Measurements from ENCODE around the gene FKBP10. TPM values are rescaled to one million over a fixed set of nuclear protein-coding genes. Genes with fewer than 3 reads are reported as not detected.

Gene FKBP10
- total RNA-seq, 1 experiment from 2014 or later = 1.9 TPM

DNA sequence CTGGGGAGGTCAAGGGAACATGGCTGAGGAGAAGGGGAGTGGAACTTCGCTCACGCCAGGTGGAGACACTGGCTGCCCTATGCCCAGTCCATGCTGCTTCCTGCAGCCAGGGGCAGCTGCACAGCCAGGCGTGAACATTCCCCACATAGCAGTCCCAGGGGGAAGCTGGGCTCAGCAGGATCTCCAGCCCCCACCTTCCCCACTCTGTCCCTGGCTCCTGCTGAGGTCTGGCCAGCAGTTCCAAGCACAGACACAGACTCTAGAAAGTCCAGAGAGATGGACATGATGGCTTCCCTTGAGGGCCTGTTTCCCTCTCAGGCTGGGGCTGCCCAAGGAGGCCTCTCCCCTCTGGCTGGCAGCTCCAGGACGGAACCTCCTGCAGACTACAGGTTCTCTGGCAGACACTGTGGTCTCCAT is 35.6 kb upstream of the FKBP10 start:
- Histone ChIP-seq H3K79me2 (ENCODE audit: low read length) (no peaks in the 10 kb centered on the region), H3K27me3 (ENCODE audit: low read length) (no peaks in the 10 kb centered on the region), H3K4me2 (ENCODE audit: low read depth, low read length, poor library complexity, severe bottlenecking) (no peak overlapping the region), H3K4me1 (ENCODE audit: low read length) (peaks cover 4% of the 10 kb centered on the region), H3K9me3 (ENCODE audit: low read length) (no peaks in the 10 kb centered on the region), H2AFZ (ENCODE audit: low read length) (no peak overlapping the region), H3K9ac (ENCODE audit: low read length) (no peak overlapping the region), H3K4me3 (ENCODE audit: low read length) (no peak overlapping the region), H4K20me1 (ENCODE audit: insufficient read depth, low read depth, low read length) (no peaks in the 10 kb centered on the region), H3K9me2 (replicated peaks; ENCODE audit: insufficient read depth, low read length) (no peaks in the 10 kb centered on the region), H3K36me3 (ENCODE audit: insufficient read depth, low read length) (no peaks in the 10 kb centered on the region), H3K27ac (ENCODE audit: low read length) (no peak overlapping the region)
- DNase-seq = no peak

DNA sequence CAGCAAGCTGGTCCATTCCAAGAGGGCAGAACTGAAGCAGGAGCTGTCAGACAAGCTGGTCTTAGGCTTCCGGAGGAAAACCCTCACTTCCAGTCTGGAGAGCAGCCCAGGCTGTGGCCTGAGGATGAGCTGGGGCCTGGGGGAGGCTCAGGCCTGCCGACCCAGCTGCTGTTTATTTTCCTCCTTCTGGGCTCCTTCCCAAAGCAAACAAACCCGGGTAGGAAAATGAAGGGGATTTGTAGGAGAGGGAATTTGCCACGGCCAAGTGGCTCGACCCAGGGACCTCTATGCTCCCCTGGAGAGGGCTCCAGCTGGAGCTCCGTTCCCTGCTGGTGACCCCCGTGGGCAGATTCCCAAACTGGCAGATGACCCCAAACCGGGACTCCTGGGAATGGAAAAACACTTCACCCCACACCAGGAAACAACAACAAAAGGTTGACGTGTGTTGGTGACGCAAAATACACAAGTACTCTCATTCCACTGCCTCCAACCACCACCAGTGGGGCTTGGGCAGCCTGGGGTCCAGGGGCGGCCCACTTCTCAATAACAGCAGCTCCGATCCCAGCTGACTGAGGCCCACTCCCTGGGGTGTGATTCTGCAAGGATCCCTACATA is 35.1 kb upstream of the FKBP10 start:
- Histone ChIP-seq H3K4me3 (ENCODE audit: low read length) (no peak overlapping the region), H3K4me2 (ENCODE audit: low read depth, low read length, poor library complexity, severe bottlenecking) (no peak overlapping the region), H3K27ac (ENCODE audit: low read length) (no peak overlapping the region), H3K79me2 (ENCODE audit: low read length) (no peaks in the 10 kb centered on the region), H3K9me2 (replicated peaks; ENCODE audit: insufficient read depth, low read length) (no peaks in the 10 kb centered on the region), H3K9me3 (ENCODE audit: low read length) (no peaks in the 10 kb centered on the region), H4K20me1 (ENCODE audit: insufficient read depth, low read depth, low read length) (no peaks in the 10 kb centered on the region), H3K9ac (ENCODE audit: low read length) (no peak overlapping the region), H2AFZ (ENCODE audit: low read length) (no peak overlapping the region), H3K27me3 (ENCODE audit: low read length) (no peaks in the 10 kb centered on the region), H3K4me1 (ENCODE audit: low read length) (no peaks in the 10 kb centered on the region), H3K36me3 (ENCODE audit: insufficient read depth, low read length) (no peaks in the 10 kb centered on the region)
- DNase-seq = no peak

DNA sequence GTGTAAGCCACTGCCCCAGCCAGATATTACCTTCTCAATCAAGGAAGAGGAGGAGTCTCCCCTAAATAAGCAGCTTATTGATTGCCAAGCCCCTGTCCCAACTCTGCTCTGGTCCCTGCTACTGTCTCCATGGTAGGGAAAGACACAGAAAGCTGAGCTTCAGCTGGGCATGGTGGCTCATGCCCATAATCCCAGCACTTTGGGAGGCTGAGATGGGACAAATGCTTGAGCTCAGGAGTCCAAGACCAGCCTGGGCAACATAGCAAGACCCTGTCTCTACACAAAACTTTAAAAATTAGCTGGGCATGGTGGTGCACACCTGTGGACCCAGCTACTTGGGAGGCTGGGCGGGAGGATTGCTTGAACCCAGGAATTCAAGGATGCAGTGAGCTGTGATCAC is 32.9 kb upstream of the FKBP10 start:
- Histone ChIP-seq H3K79me2 (ENCODE audit: low read length) (no peaks in the 10 kb centered on the region), H3K4me1 (ENCODE audit: low read length) (no peaks in the 10 kb centered on the region)

DNA sequence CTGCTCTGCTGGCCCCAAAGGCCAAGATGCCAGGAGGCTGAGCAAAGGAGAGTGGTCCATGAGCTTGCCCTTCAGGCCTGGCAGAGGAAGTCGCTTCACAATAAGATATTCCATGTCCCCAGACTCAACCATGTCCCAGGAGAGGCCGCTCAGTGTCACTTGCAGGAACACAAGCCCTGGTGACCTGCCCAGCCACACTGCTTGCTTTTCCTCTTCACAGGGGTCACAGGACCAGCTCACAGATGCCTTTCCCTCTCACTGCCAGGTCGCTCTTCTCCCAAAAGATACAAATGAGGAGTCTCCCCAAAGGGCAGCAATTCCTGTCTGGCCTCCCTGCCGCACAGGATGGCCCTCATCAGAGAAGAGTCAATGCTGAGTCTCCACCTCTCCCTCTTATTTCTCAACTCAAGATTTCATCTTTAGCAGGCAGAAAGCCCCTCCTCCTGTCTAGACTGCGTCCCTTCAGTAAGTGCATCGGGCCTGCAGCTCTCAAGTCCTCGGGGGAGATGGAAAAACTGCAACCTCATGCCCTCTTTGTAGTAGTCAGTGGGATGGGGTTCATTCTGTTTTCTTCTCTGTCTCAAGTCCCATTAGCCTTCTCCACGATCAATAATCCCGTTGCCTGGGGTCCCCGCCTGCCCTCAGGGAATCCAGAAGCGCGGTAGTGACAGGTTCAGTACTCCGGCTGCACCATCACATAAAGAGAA is 31.2 kb upstream of the FKBP10 start:
- H3K4me3 ChIP-seq (ENCODE audit: low read length) = no peak overlapping the region
- H3K36me3 ChIP-seq (ENCODE audit: insufficient read depth, low read length) = no peaks in the 10 kb centered on the region
- H3K4me2 ChIP-seq (ENCODE audit: low read depth, low read length, poor library complexity, severe bottlenecking) = no peak overlapping the region
- no peaks in the 10 kb centered on the region for H4K20me1 ChIP-seq (ENCODE audit: insufficient read depth, low read depth, low read length)
- H3K79me2 ChIP-seq (ENCODE audit: low read length) = no peaks in the 10 kb centered on the region
- no peak overlapping the region for H3K9ac ChIP-seq (ENCODE audit: low read length)
- H2AFZ ChIP-seq (ENCODE audit: low read length) = no peak overlapping the region
- H3K27ac ChIP-seq (ENCODE audit: low read length) = no peak overlapping the region
- no peaks in the 10 kb centered on the region for H3K9me3 ChIP-seq (ENCODE audit: low read length)
- H3K27me3 ChIP-seq (ENCODE audit: low read length) = no peaks in the 10 kb centered on the region
- no peaks in the 10 kb centered on the region for H3K9me2 ChIP-seq (replicated peaks; ENCODE audit: insufficient read depth, low read length)
- H3K4me1 ChIP-seq (ENCODE audit: low read length) = no peaks in the 10 kb centered on the region
- DNase-seq = no peak

More for the DNA sequence above, 32.9 kb upstream of the FKBP10 start:
- Histone ChIP-seq H3K36me3 (ENCODE audit: insufficient read depth, low read length) (no peaks in the 10 kb centered on the region), H3K9me2 (replicated peaks; ENCODE audit: insufficient read depth, low read length) (no peaks in the 10 kb centered on the region), H3K27ac (ENCODE audit: low read length) (no peak overlapping the region), H2AFZ (ENCODE audit: low read length) (no peak overlapping the region), H4K20me1 (ENCODE audit: insufficient read depth, low read depth, low read length) (no peaks in the 10 kb centered on the region), H3K9me3 (ENCODE audit: low read length) (no peaks in the 10 kb centered on the region), H3K27me3 (ENCODE audit: low read length) (no peaks in the 10 kb centered on the region), H3K4me2 (ENCODE audit: low read depth, low read length, poor library complexity, severe bottlenecking) (no peak overlapping the region), H3K9ac (ENCODE audit: low read length) (no peak overlapping the region), H3K4me3 (ENCODE audit: low read length) (no peak overlapping the region)
- no peak for DNase-seq

DNA sequence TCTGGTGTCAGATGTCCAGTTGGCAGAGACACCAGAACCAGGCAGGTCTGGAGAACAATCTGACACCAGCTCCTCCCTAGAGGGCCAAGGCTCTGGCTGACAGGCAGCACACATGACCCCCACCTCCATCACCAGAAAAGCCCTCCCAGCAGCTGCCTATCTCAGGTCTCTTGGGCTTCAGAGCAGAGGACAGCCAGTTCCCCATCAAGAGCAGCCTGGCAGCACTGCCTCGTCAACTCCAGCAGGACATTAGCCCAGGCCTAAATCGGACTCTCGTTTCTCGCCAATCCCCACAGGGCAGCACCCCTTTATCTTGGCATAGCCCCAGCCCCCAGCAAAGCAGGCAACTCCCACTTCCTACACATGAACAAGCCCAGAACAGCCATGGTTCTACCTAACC is 30.7 kb upstream of the FKBP10 start:
- Histone ChIP-seq H3K9ac (ENCODE audit: low read length) (no peak overlapping the region), H3K79me2 (ENCODE audit: low read length) (no peaks in the 10 kb centered on the region)

DNA sequence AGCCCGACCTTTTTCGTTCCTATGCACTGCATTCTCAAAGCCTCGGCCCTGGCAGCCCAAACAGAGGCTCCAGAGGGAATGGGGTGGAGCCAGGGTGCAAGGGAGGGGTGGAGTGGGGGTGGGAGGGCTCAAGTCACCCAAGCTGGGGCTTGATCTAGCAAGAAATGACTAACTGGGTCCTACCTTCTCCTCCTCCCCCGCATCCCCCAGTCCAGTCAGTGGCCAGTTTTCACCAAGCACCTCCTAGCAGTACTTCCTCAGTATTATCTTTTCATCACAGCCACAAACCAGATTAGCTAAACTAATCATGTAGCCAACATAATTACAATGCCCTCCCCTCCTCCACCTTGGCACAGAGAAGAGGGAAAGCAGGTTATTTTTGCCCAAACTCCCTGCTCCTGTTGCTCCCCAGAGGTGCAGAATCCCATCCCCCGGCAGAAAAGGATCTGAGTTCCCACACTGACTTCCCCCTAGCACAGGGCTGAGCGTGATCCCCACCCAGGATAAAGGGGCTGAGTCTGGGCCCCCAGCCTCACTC is 28.5 kb upstream of the FKBP10 start:
- no peaks in the 10 kb centered on the region for H3K9me2 ChIP-seq (replicated peaks; ENCODE audit: insufficient read depth, low read length)
- H3K9me3 ChIP-seq (ENCODE audit: low read length) = no peaks in the 10 kb centered on the region
- H3K9ac ChIP-seq (ENCODE audit: low read length) = no peak overlapping the region
- H3K27ac ChIP-seq (ENCODE audit: low read length) = no peak overlapping the region
- H3K36me3 ChIP-seq (ENCODE audit: insufficient read depth, low read length) = no peaks in the 10 kb centered on the region
- no peaks in the 10 kb centered on the region for H3K4me1 ChIP-seq (ENCODE audit: low read length)
- H3K79me2 ChIP-seq (ENCODE audit: low read length) = no peaks in the 10 kb centered on the region
- no peak overlapping the region for H3K4me3 ChIP-seq (ENCODE audit: low read length)
- H4K20me1 ChIP-seq (ENCODE audit: insufficient read depth, low read depth, low read length) = no peaks in the 10 kb centered on the region
- no peak for DNase-seq
- no peak overlapping the region for H3K4me2 ChIP-seq (ENCODE audit: low read depth, low read length, poor library complexity, severe bottlenecking)
- H2AFZ ChIP-seq (ENCODE audit: low read length) = no peak overlapping the region
- H3K27me3 ChIP-seq (ENCODE audit: low read length) = no peaks in the 10 kb centered on the region

More for the DNA sequence above, 30.7 kb upstream of the FKBP10 start:
- Histone ChIP-seq H3K4me1 (ENCODE audit: low read length) (no peaks in the 10 kb centered on the region), H3K27ac (ENCODE audit: low read length) (no peak overlapping the region), H3K9me2 (replicated peaks; ENCODE audit: insufficient read depth, low read length) (no peaks in the 10 kb centered on the region), H3K9me3 (ENCODE audit: low read length) (no peaks in the 10 kb centered on the region), H4K20me1 (ENCODE audit: insufficient read depth, low read depth, low read length) (no peaks in the 10 kb centered on the region), H3K4me2 (ENCODE audit: low read depth, low read length, poor library complexity, severe bottlenecking) (no peak overlapping the region), H3K4me3 (ENCODE audit: low read length) (no peak overlapping the region), H3K27me3 (ENCODE audit: low read length) (no peaks in the 10 kb centered on the region), H2AFZ (ENCODE audit: low read length) (no peak overlapping the region), H3K36me3 (ENCODE audit: insufficient read depth, low read length) (no peaks in the 10 kb centered on the region)
- no peak for DNase-seq

DNA sequence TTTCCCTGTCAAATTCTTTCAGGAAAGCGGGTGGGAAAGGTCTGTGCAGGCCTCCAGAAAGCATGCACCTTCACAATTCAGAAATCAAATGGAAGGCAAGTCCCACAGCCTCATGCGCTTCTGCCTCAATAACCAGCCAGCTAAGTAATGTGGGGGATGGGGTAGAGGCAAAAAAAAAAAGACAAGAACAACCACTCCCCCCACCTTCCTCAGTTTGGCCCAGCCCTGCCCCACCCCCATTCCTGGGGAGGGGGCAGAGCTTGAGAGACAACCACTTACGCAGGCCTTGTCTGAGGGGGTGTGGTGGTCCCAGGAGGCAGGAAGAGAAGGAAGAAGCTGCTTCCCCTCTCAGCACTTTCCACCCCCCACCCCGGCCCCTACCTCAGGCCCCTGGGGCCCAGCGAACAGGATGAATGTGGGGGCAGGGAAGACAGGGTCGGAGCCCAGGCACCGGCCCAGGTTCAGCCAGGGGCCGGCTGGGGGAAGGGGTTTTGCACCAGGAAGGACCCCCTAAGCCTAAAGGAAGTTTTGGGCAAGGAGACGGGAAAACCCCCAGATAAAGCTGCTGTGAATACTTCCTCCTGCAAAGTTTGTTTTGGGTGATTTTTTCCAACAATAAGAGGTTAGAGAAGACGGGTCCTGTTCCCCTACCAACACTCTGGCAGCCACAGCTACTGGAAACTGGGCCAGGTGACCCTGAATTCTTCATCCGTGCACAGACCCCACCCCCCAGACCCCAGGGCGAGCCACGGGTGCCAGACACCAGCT is 27.5 kb upstream of the FKBP10 start:
- H3K9ac ChIP-seq (ENCODE audit: low read length) = no peak overlapping the region
- DNase-seq = no peak

DNA sequence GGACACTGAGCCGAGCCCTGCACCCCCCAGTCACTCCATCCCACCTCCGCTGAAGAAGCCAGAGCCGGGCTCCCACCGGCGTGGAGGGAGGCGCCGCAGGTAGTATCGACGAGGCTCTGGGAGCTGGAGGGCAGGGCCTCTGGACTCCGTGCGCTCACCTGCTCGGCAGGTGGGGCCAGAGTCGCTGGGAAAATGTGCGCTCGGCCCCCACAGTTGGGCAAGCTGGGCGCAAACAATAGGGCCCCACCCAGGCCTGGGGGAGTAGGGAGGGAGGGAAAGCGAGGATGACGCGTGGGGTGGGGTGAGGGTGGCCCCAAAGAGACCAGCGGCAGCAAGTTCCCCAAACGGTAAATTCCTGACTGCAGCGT is 27.0 kb upstream of the FKBP10 start:
- Histone ChIP-seq H3K27ac (ENCODE audit: low read length) (no peak overlapping the region), H4K20me1 (ENCODE audit: insufficient read depth, low read depth, low read length) (no peaks in the 10 kb centered on the region), H3K27me3 (ENCODE audit: low read length) (no peaks in the 10 kb centered on the region), H2AFZ (ENCODE audit: low read length) (no peak overlapping the region), H3K4me2 (ENCODE audit: low read depth, low read length, poor library complexity, severe bottlenecking) (no peak overlapping the region), H3K9ac (ENCODE audit: low read length) (no peak overlapping the region), H3K4me3 (ENCODE audit: low read length) (no peak overlapping the region), H3K9me3 (ENCODE audit: low read length) (no peaks in the 10 kb centered on the region), H3K9me2 (replicated peaks; ENCODE audit: insufficient read depth, low read length) (no peaks in the 10 kb centered on the region), H3K79me2 (ENCODE audit: low read length) (no peaks in the 10 kb centered on the region), H3K36me3 (ENCODE audit: insufficient read depth, low read length) (no peaks in the 10 kb centered on the region), H3K4me1 (ENCODE audit: low read length) (no peaks in the 10 kb centered on the region)
- no peak for DNase-seq

More for the DNA sequence above, 27.5 kb upstream of the FKBP10 start:
- Histone ChIP-seq H3K4me3 (ENCODE audit: low read length) (no peak overlapping the region), H3K4me1 (ENCODE audit: low read length) (no peaks in the 10 kb centered on the region), H3K4me2 (ENCODE audit: low read depth, low read length, poor library complexity, severe bottlenecking) (no peak overlapping the region), H4K20me1 (ENCODE audit: insufficient read depth, low read depth, low read length) (no peaks in the 10 kb centered on the region), H3K9me3 (ENCODE audit: low read length) (no peaks in the 10 kb centered on the region), H3K36me3 (ENCODE audit: insufficient read depth, low read length) (no peaks in the 10 kb centered on the region), H3K9me2 (replicated peaks; ENCODE audit: insufficient read depth, low read length) (no peaks in the 10 kb centered on the region), H3K27ac (ENCODE audit: low read length) (no peak overlapping the region), H3K79me2 (ENCODE audit: low read length) (no peaks in the 10 kb centered on the region), H3K27me3 (ENCODE audit: low read length) (no peaks in the 10 kb centered on the region), H2AFZ (ENCODE audit: low read length) (no peak overlapping the region)

Data from Karpas-422 (cell line).